BJ (cell line): Measurements from ENCODE around the gene DPP9. TPM values are rescaled to one million over a fixed set of nuclear protein-coding genes. Genes with fewer than 3 reads are reported as not detected.

Source experiments
- CTCF ChIA-PET: fragments of 350-600 bp; formaldehyde crosslinking; extraction: SDS; loops from one replicate; lab custom pipeline; 2021; ENCODE audit warnings: antibody characterized with exemption, inconsistent platforms; lab: Yijun Ruan, JAX
- POLR2A ChIA-PET: fragments of 300-600 bp; sonication (Branson Sonifier 250); formaldehyde crosslinking; extraction: SDS; loops from one replicate; lab custom pipeline; 2021; ENCODE audit warnings: antibody characterized with exemption; lab: Charles Lee
- DNase-seq: peaks from one replicate; pipeline ENCODE4 v3.0.0-alpha.2; 2011; ENCODE audit warnings: low read depth
- H3K27me3 ChIP-seq: 2 replicates; pipeline ENCODE4 v1.6.0; 2011; ENCODE audit warnings: low read length; ENCODE audit not compliant: control insufficient read depth, insufficient read depth
- H3K36me3 ChIP-seq: 2 replicates; pipeline ENCODE4 v1.5.1; 2011; ENCODE audit warnings: low read length; ENCODE audit not compliant: control insufficient read depth, insufficient read depth
- H3K4me3 ChIP-seq: 2 replicates; pipeline ENCODE4 v1.5.1; 2011; ENCODE audit warnings: low read depth, mild to moderate bottlenecking, control low read depth, low read length
- CTCF ChIP-seq: IDR thresholded peaks from 2 replicates; pipeline ENCODE4 v1.5.1; 2011; ENCODE audit warnings: low read depth, mild to moderate bottlenecking, control low read depth, inconsistent platforms, low read length, moderate library complexity; ENCODE audit not compliant: insufficient read depth
- polyA plus RNA-seq: library from polyadenylated mRNA; depleted of rRNA; stranded (reverse); fragments of >200 nt; gene quantifications from 2 replicates; pipeline ENCODE4 v1.2.3, GENCODE V29; 2011

DPP9 gene
- polyA plus RNA-seq, 1 experiment, result 12.3 TPM

DNA sequence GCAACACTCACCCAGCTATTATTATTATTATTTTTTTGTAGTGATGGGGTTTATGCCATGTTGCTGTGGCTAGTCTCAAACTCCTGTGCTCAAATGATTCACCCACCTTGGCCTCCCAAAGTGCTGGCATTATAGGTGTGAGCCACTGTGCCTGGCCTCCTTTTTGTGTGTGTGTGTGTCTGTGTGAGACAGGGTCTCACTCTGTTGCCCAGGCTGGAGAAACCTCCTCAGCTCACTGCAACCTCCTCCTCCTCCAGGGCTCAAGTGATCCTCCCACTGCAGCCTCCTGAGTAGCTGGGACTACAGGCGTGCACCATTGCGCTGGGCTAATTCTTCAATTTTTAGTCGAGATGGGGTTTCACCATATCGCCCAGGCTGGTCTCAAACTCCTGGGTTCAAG, 49.9 kb downstream of the DPP9 start:
- peaks cover 13% of the 10 kb centered on the region for H3K36me3 ChIP-seq
- H3K27me3 ChIP-seq, result no peaks in the 10 kb centered on the region
- CTCF ChIA-PET, result interaction anchor here (1.5 kb wide), 1 partner anchor 37 kb away, joined by 5 read pairs; no protein-coding TSS in a partner anchor
- TF ChIP-seq CTCF, result no peak
- H3K4me3 ChIP-seq, result no peak overlapping the region
- no peak for DNase-seq
- POLR2A ChIA-PET, result interaction anchor here (0.7 kb wide), 1 partner anchor 238 kb away, joined by 5 read pairs; no protein-coding TSS in a partner anchor

GRCh38 chr19:4673216-4673615, 50.4 kb downstream of the DPP9 start:
- TF ChIP-seq CTCF, result no peak
- no peaks in the 10 kb centered on the region for H3K27me3 ChIP-seq
- H3K36me3 ChIP-seq, result peaks cover 13% of the 10 kb centered on the region
- DNase-seq, result no peak
- CTCF ChIA-PET, result interaction anchor here (1.5 kb wide), 1 partner anchor 37 kb away, joined by 5 read pairs; no protein-coding TSS in a partner anchor
- POLR2A ChIA-PET, result interaction anchor here (0.7 kb wide), 1 partner anchor 238 kb away, joined by 5 read pairs; no protein-coding TSS in a partner anchor
- H3K4me3 ChIP-seq, result no peak overlapping the region

- no peak for DNase-seq
- Histone ChIP-seq H3K27me3 (no peaks in the 10 kb centered on the region), H3K36me3 (peaks cover 14% of the 10 kb centered on the region), H3K4me3 (no peak overlapping the region)
- CTCF ChIA-PET, result no interaction called here
- no peak for TF ChIP-seq CTCF
- POLR2A ChIA-PET, result no interaction called here
Observed at GRCh38 chr19:4671185-4671851, 52.3 kb downstream of the DPP9 start.

GRCh38 chr19:4669723-4670480, 53.7 kb downstream of the DPP9 start, which contains the start of gene MYDGF:
Gene MYDGF (minus strand): TSS chr19:4670342. CDS start chr19:4670334, 8 bp downstream.
- ChIA-PET CTCF (interaction anchor here (1.0 kb wide), 1 partner anchor 34 kb away, joined by 3 read pairs; no protein-coding TSS in a partner anchor), POLR2A (interaction anchor here (0.5 kb wide), 1 partner anchor 121 kb away, joined by 8 read pairs; the partner anchor contains the start of gene FEM1A)
- Histone ChIP-seq H3K4me3 (peak within 1 kb of the TSS; percentile 98), H3K27me3 (no peaks in the 10 kb centered on the region), H3K36me3 (peaks cover 16% of the 10 kb centered on the region)
- DNase-seq, result no peak
- no peak for TF ChIP-seq CTCF

DNA sequence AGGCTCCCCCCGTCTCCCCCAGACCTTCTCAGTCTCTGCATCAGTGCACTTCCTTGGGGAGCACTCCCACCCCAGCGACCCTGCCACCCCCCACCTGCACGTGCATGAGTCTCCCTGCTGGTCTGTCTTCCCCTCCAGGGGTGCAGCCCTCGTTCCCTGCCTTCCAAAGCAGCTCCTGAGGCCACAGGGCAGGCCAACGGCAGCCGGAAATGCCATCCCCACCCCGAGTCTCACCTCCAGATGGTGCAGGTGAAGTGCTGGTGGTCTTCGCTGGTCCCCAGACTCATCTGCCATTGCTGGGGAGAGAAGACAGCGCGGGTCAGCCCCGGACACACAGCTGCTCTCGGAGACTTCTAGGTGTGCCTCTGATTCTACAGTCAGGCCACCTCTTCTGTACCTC, 59.0 kb downstream of the DPP9 start:
- no peak for TF ChIP-seq CTCF
- H3K4me3 ChIP-seq, result no peak overlapping the region
- H3K27me3 ChIP-seq, result no peaks in the 10 kb centered on the region
- DNase-seq, result no peak
- CTCF ChIA-PET, result no interaction called here
- POLR2A ChIA-PET, result no interaction called here
- peaks cover 41% of the 10 kb centered on the region for H3K36me3 ChIP-seq
